Measurements from ENCODE around the gene RBBP6.

DNA sequence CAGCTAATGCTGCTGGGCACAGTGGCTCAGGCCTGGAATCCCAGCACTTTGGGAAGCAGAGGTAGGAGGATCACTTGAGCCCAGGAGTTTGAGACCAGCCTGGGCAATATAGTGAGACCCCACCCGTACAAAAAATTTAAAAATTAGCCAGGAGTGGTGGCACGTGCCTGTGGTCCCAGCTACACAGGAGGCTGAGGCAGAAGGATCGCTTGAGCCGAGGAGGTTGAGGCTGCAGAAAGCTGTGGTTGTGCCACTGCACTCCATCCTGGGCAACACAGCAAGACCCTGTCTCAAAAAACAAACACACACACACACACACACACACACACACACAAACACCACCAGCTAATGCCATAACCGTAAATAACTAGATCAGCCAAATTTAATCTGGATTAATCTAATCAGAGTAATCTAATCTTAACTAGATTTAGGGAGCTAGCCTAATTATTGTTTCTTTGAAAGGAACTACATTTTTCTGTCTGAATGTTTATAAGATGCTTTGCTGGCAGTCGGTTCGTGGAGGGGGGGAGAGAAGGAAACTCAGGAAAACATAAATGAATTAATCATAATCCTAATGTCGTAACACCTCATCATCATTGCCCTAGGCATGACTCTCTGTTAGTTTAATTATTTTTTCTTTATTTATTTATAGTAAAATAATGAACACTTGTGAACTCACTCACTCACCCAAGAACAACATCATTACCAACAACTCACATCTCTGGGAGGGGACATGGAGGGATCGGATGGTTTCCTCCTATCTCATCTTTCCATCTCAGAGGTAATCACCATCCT lies 12.5 kb upstream of the RBBP6 start:
- TF ChIP-seq, protein P1, sequence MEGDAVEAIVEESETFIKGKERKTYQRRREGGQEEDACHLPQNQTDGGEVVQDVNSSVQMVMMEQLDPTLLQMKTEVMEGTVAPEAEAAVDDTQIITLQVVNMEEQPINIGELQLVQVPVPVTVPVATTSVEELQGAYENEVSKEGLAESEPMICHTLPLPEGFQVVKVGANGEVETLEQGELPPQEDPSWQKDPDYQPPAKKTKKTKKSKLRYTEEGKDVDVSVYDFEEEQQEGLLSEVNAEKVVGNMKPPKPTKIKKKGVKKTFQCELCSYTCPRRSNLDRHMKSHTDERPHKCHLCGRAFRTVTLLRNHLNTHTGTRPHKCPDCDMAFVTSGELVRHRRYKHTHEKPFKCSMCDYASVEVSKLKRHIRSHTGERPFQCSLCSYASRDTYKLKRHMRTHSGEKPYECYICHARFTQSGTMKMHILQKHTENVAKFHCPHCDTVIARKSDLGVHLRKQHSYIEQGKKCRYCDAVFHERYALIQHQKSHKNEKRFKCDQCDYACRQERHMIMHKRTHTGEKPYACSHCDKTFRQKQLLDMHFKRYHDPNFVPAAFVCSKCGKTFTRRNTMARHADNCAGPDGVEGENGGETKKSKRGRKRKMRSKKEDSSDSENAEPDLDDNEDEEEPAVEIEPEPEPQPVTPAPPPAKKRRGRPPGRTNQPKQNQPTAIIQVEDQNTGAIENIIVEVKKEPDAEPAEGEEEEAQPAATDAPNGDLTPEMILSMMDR (IDR thresholded peaks at IDR 0.05; ENCODE audit: insufficient read depth, low read length) = no peak
- TF ChIP-seq GABPA (IDR thresholded peaks at IDR 0.05; ENCODE audit: low read depth) = no peak
- TF ChIP-seq, protein P2, sequence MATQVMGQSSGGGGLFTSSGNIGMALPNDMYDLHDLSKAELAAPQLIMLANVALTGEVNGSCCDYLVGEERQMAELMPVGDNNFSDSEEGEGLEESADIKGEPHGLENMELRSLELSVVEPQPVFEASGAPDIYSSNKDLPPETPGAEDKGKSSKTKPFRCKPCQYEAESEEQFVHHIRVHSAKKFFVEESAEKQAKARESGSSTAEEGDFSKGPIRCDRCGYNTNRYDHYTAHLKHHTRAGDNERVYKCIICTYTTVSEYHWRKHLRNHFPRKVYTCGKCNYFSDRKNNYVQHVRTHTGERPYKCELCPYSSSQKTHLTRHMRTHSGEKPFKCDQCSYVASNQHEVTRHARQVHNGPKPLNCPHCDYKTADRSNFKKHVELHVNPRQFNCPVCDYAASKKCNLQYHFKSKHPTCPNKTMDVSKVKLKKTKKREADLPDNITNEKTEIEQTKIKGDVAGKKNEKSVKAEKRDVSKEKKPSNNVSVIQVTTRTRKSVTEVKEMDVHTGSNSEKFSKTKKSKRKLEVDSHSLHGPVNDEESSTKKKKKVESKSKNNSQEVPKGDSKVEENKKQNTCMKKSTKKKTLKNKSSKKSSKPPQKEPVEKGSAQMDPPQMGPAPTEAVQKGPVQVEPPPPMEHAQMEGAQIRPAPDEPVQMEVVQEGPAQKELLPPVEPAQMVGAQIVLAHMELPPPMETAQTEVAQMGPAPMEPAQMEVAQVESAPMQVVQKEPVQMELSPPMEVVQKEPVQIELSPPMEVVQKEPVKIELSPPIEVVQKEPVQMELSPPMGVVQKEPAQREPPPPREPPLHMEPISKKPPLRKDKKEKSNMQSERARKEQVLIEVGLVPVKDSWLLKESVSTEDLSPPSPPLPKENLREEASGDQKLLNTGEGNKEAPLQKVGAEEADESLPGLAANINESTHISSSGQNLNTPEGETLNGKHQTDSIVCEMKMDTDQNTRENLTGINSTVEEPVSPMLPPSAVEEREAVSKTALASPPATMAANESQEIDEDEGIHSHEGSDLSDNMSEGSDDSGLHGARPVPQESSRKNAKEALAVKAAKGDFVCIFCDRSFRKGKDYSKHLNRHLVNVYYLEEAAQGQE (IDR thresholded peaks at IDR 0.05; ENCODE audit: insufficient replicate concordance, low read depth) = no peak

Measured in HL-60 (cell line).